HepG2 (cell line): ENCODE measurements around the gene RBM47. TPM values are rescaled to one million over a fixed set of nuclear protein-coding genes. Genes with fewer than 3 reads are reported as not detected.

Experiments
- CREM ChIP-seq, 2 experiments: sonication (generic) in 1 of 2; formaldehyde crosslinking in 1 of 2; IDR thresholded peaks; 2 replicates each; pipeline versions ENCODE4 v1.4.0 to v1.6.1; 2016 to 2020; ENCODE audit warnings: antibody characterized with exemption in 1 of 2, mild to moderate bottlenecking in 1 of 2, missing genetic modification reagents in 1 of 2
- CTCF ChIP-seq: sonication (generic); formaldehyde crosslinking; IDR thresholded peaks from 2 replicates; pipeline ENCODE4 v1.5.0; 2020; ENCODE audit warnings: mild to moderate bottlenecking, missing genetic modification reagents, moderate library complexity
- HBP1 ChIP-seq: IDR thresholded peaks from 2 replicates; pipeline ENCODE4 v1.6.1; 2016; ENCODE audit warnings: low read depth, control low read depth
- HOMEZ ChIP-seq: IDR thresholded peaks from 2 replicates; pipeline ENCODE4 v1.6.1; 2016; ENCODE audit warnings: low read depth
- KDM5B ChIP-seq: sonication (generic); formaldehyde crosslinking; IDR thresholded peaks from 2 replicates; pipeline ENCODE4 v1.4.0; 2020; ENCODE audit warnings: missing genetic modification reagents, mild to moderate bottlenecking, borderline replicate concordance
- NCOA5 ChIP-seq: sonication (generic); formaldehyde crosslinking; IDR thresholded peaks from 2 replicates; pipeline ENCODE4 v1.4.0; 2020; ENCODE audit warnings: missing genetic modification reagents
- NR3C1 ChIP-seq: sonication (generic); formaldehyde crosslinking; IDR thresholded peaks from 2 replicates; pipeline ENCODE4 v1.4.0; 2020; ENCODE audit warnings: missing genetic modification reagents
- PATZ1 ChIP-seq: sonication (generic); formaldehyde crosslinking; IDR thresholded peaks from 2 replicates; pipeline ENCODE4 v1.4.0; 2020; ENCODE audit warnings: missing genetic modification reagents
- THAP11 ChIP-seq: IDR thresholded peaks from 2 replicates; pipeline ENCODE4 v1.6.1; 2016; ENCODE audit warnings: missing biosample characterization, missing genetic modification reagents
- THAP9 ChIP-seq: sonication (generic); formaldehyde crosslinking; IDR thresholded peaks from 2 replicates; pipeline ENCODE4; 2020; ENCODE audit warnings: missing genetic modification reagents, mild to moderate bottlenecking, borderline replicate concordance
- ZBTB46 ChIP-seq: sonication (generic); formaldehyde crosslinking; IDR thresholded peaks from 2 replicates; pipeline ENCODE4 v1.4.0; 2020; ENCODE audit warnings: mild to moderate bottlenecking, missing genetic modification reagents, borderline replicate concordance
- ZMAT3 ChIP-seq: sonication (generic); formaldehyde crosslinking; conservative IDR thresholded peaks from 2 replicates; pipeline ENCODE4 v1.7.0; 2021; ENCODE audit warnings: missing genetic modification reagents
- ZNF18 ChIP-seq: sonication (generic); formaldehyde crosslinking; IDR thresholded peaks from 2 replicates; pipeline ENCODE4 v1.8.0; 2022; ENCODE audit warnings: mild to moderate bottlenecking, missing genetic modification reagents; ENCODE audit not compliant: insufficient replicate concordance
- ZSCAN22 ChIP-seq: sonication (generic); formaldehyde crosslinking; IDR thresholded peaks from 2 replicates; pipeline ENCODE4 v1.4.0; 2020; ENCODE audit warnings: mild to moderate bottlenecking, missing genetic modification reagents
- polyA plus RNA-seq, 8 experiments: library from polyadenylated mRNA; depleted of rRNA in 3 of 8; stranded (reverse) in 7 of 8; unstranded in 1 of 8; fragments of >200 nt; fragmentation: Illumina TruSeq in 4 of 8; extraction: Trizol in 4 of 8; gene quantifications; 2 replicates each; pipeline versions ENCODE4 v1.2.1 to v1.2.3, GENCODE V29; 2011 to 2016; ENCODE audit warnings: low read depth in 4 of 8, missing spikeins in 1 of 8, mixed read lengths in 1 of 8; ENCODE audit not compliant: insufficient read depth in 1 of 8
- total RNA-seq, 5 experiments: library from RNA; depleted of rRNA; stranded (reverse); fragments of >200 nt; fragmentation: Illumina TruSeq; extraction: Trizol; gene quantifications; 2 replicates each; pipeline ENCODE4 v1.2.3, GENCODE V29; 2016; ENCODE audit warnings: low read depth in 1 of 5

The RBM47 gene
- total and polyA plus RNA-seq, 2 of the 13 experiments (the other 11 are each of a cell fraction or from before 2014, with no cell fraction given): 1.2 to 2.5 TPM

- TF ChIP-seq PATZ1 (CRISPR knock-in tag): peak; percentile 38; the same call in 1 of the 2 replicates
- TF ChIP-seq CREM (IDR thresholded peaks at IDR 0.05): peak; percentile 48; the same call in 1 of the 2 replicates
- TF ChIP-seq CREM (CRISPR knock-in tag; IDR thresholded peaks at IDR 0.05): no peak
- no peak for TF ChIP-seq NR3C1
- no peak for TF ChIP-seq ZSCAN22 (CRISPR knock-in tag)
- TF ChIP-seq HBP1 (CRISPR knock-in tag): no peak
- TF ChIP-seq CTCF: no peak
- no peak for TF ChIP-seq THAP9 (CRISPR knock-in tag)
- TF ChIP-seq NCOA5 (CRISPR knock-in tag): no peak
- TF ChIP-seq KDM5B: no peak
- no peak for TF ChIP-seq ZBTB46
- TF ChIP-seq ZMAT3 (CRISPR knock-in tag): no peak
- no peak; the same call in 1 of the 2 replicates for TF ChIP-seq THAP11 (CRISPR knock-in tag)
- TF ChIP-seq HOMEZ (CRISPR knock-in tag): peak; percentile 42; the same call in 1 of the 2 replicates
- no peak for TF ChIP-seq ZNF18 (CRISPR knock-in tag)
Observed at GRCh38 chr4:40418430-40419230, 211.0 kb downstream of the RBM47 start (continued).
